DOHH2 (cell line): ENCODE results near the gene HNRNPLL.

Source experiments
- H3F3A ChIP-seq: fragments of 200-600 bp; sonication (generic), shearing (Covaris generic); 2 replicates; pipeline ENCODE4 v1.6.0; 2016; ENCODE audit warnings: antibody characterized with exemption, mild to moderate bottlenecking; ENCODE audit not compliant: control insufficient read depth, insufficient read depth
- H3K27ac ChIP-seq: fragments of 200-600 bp; sonication (generic); 2 replicates; pipeline ENCODE4 v1.5.1; 2014; ENCODE audit warnings: low read depth, mild to moderate bottlenecking, low read length, moderate library complexity
- H3K27me3 ChIP-seq: fragments of 200-600 bp; sonication (generic); 2 replicates; pipeline ENCODE4 v1.6.1; 2014; ENCODE audit warnings: mild to moderate bottlenecking, low read length, mixed read lengths; ENCODE audit not compliant: control insufficient read depth
- H3K36me3 ChIP-seq: fragments of 200-600 bp; sonication (generic); 2 replicates; pipeline ENCODE4 v1.6.1; 2014; ENCODE audit warnings: mild to moderate bottlenecking, low read length, moderate library complexity, mixed read lengths; ENCODE audit not compliant: control insufficient read depth
- H3K4me1 ChIP-seq: fragments of 200-600 bp; sonication (generic); 2 replicates; pipeline ENCODE4 v1.6.1; 2014; ENCODE audit warnings: mild to moderate bottlenecking, low read length, mixed read lengths; ENCODE audit not compliant: control insufficient read depth
- H3K4me2 ChIP-seq: fragments of 200-600 bp; sonication (generic); 2 replicates; pipeline ENCODE4 v1.6.0; 2014; ENCODE audit warnings: mild to moderate bottlenecking, low read length, moderate library complexity
- H3K4me3 ChIP-seq: fragments of 200-600 bp; sonication (generic); 2 replicates; pipeline ENCODE4 v1.5.1; 2014; ENCODE audit warnings: mild to moderate bottlenecking, low read length, mixed read lengths
- H3K79me2 ChIP-seq: fragments of 200-600 bp; sonication (generic); 2 replicates; pipeline ENCODE4 v1.6.1; 2014; ENCODE audit warnings: mild to moderate bottlenecking, low read length, mixed read lengths; ENCODE audit not compliant: control insufficient read depth
- H3K9me2 ChIP-seq: fragments of 200-600 bp; sonication (generic); replicated peaks from 2 replicates; pipeline ENCODE4 v1.6.1; 2014; ENCODE audit warnings: mild to moderate bottlenecking, low read length, mixed read lengths; ENCODE audit not compliant: control insufficient read depth
- H3K9me3 ChIP-seq: fragments of 200-600 bp; sonication (generic); 2 replicates; pipeline ENCODE4 v1.6.1; 2014; ENCODE audit warnings: antibody characterized with exemption, low read length, mixed read lengths; ENCODE audit not compliant: control insufficient read depth, insufficient read depth
- H4K20me1 ChIP-seq: fragments of 200-600 bp; sonication (generic); 2 replicates; pipeline ENCODE4 v1.6.0; 2014; ENCODE audit warnings: low read depth, mild to moderate bottlenecking, antibody characterized with exemption, low read length, moderate library complexity; ENCODE audit not compliant: control insufficient read depth, insufficient read depth
- CTCF ChIP-seq: fragments of 200-600 bp; sonication (generic); IDR thresholded peaks from one replicate; pipeline ENCODE4 v1.5.1; 2014; ENCODE audit warnings: antibody characterized with exemption, mild to moderate bottlenecking, low read depth, low read length; ENCODE audit not compliant: poor library complexity, severe bottlenecking
- EZH2phosphoT487 ChIP-seq: fragments of 200-600 bp; sonication (generic); IDR thresholded peaks from 2 replicates; pipeline ENCODE4 v1.6.1; 2017; ENCODE audit warnings: borderline replicate concordance, mild to moderate bottlenecking, antibody characterized with exemption, low read length, moderate library complexity, mixed read lengths

HNRNPLL gene

GRCh38 chr2:38568724-38569436 lies 33.8 kb downstream of the HNRNPLL start:
- Histone ChIP-seq H3K4me2 (no peak overlapping the region), H3K36me3 (no peaks in the 10 kb centered on the region), H3K79me2 (no peaks in the 10 kb centered on the region), H3K4me3 (no peak overlapping the region), H3K4me1 (no peaks in the 10 kb centered on the region), H3F3A (no peaks in the 10 kb centered on the region), H3K9me2 (no peaks in the 10 kb centered on the region), H3K27ac (no peak overlapping the region), H3K9me3 (no peaks in the 10 kb centered on the region), H3K27me3 (peaks cover 25% of the 10 kb centered on the region), H4K20me1 (no peaks in the 10 kb centered on the region)
- TF ChIP-seq CTCF: no peak
- no peak for TF ChIP-seq EZH2phosphoT487

- Histone ChIP-seq H3K4me1 (no peaks in the 10 kb centered on the region), H3F3A (no peaks in the 10 kb centered on the region), H3K27me3 (peaks cover 12% of the 10 kb centered on the region), H3K36me3 (no peaks in the 10 kb centered on the region), H3K4me3 (no peak overlapping the region), H4K20me1 (no peaks in the 10 kb centered on the region), H3K9me2 (no peaks in the 10 kb centered on the region), H3K4me2 (no peak overlapping the region), H3K9me3 (no peaks in the 10 kb centered on the region), H3K79me2 (no peaks in the 10 kb centered on the region), H3K27ac (no peak overlapping the region)
- TF ChIP-seq EZH2phosphoT487 (no peak), CTCF (no peak)
These were observed 37.4 kb downstream of the HNRNPLL start for GRCh38 chr2:38565333-38565732.

- TF ChIP-seq CTCF (no peak), EZH2phosphoT487 (no peak)
- no peaks in the 10 kb centered on the region for H3F3A ChIP-seq
These were observed 41.0 kb downstream of the HNRNPLL start for GRCh38 chr2:38561691-38562090.

More at GRCh38 chr2:38561691-38562090, 41.0 kb downstream of the HNRNPLL start:
- no peaks in the 10 kb centered on the region for H3K36me3 ChIP-seq
- H4K20me1 ChIP-seq: no peaks in the 10 kb centered on the region
- H3K9me3 ChIP-seq: no peaks in the 10 kb centered on the region
- H3K4me3 ChIP-seq: no peak overlapping the region
- no peaks in the 10 kb centered on the region for H3K9me2 ChIP-seq
- no peaks in the 10 kb centered on the region for H3K4me1 ChIP-seq
- H3K79me2 ChIP-seq: no peaks in the 10 kb centered on the region
- H3K27ac ChIP-seq: no peak overlapping the region
- no peak overlapping the region for H3K4me2 ChIP-seq
- H3K27me3 ChIP-seq: peaks cover 8% of the 10 kb centered on the region
